Panc1 (cell line): ENCODE measurements around the gene PKNOX2. TPM values are rescaled to one million over a fixed set of nuclear protein-coding genes. Genes with fewer than 3 reads are reported as not detected.

Experiments
- ATAC-seq: fragments of 200-7000 bp; cut with Tn5 transposase; 2 replicates; pipeline ENCODE4 v1.9.1; 2020; ENCODE audit warnings: mild to moderate bottlenecking, moderate library complexity
- BruUV-seq: library from RNA; stranded (reverse); fragments of 400-500 nt; replicated peaks from 2 replicates; lab custom pipeline; 2021; lab: Mats Ljungman, UMichigan
- CTCF ChIA-PET: fragments of 300-600 bp; sonication (Branson Sonifier 250); formaldehyde crosslinking; loops from one replicate; lab custom pipeline; 2022; ENCODE audit warnings: antibody characterized with exemption; lab: Charles Lee
- POLR2A ChIA-PET: fragments of 300-600 bp; sonication (Branson Sonifier 250); formaldehyde crosslinking; loops from one replicate; lab custom pipeline; 2022; ENCODE audit warnings: antibody characterized with exemption; lab: Charles Lee
- DNase-seq: peaks from one replicate; pipeline ENCODE4 v3.0.0-alpha.2; 2010; ENCODE audit warnings: low read depth, low spot score
- H3K27ac ChIP-seq: 2 replicates; pipeline ENCODE4 v1.5.1; 2011; ENCODE audit warnings: mild to moderate bottlenecking, low read length, inconsistent platforms
- H3K27me3 ChIP-seq: fragments of 200-500 bp; sonication (Bioruptor generic); 2 replicates; pipeline ENCODE4 v1.6.0; 2014; ENCODE audit warnings: low read length, inconsistent platforms; ENCODE audit not compliant: control insufficient read depth, insufficient read depth
- H3K36me3 ChIP-seq: fragments of 200-500 bp; sonication (Bioruptor generic); 2 replicates; pipeline ENCODE4 v1.5.1; 2014; ENCODE audit warnings: inconsistent platforms, mild to moderate bottlenecking, low read length, moderate library complexity; ENCODE audit not compliant: control insufficient read depth, insufficient read depth
- H3K4me1 ChIP-seq: 2 replicates; pipeline ENCODE4 v1.5.1; 2011; ENCODE audit warnings: inconsistent platforms, mild to moderate bottlenecking, low read length, moderate library complexity; ENCODE audit not compliant: control insufficient read depth, insufficient read depth
- H3K4me3 ChIP-seq, 2 experiments: 2 replicates each; pipeline ENCODE4 v1.5.1; 2011 to 2012; ENCODE audit warnings: low read depth in 2 of 2, low read length in 2 of 2, mild to moderate bottlenecking in 2 of 2, inconsistent platforms in 1 of 2, moderate library complexity in 1 of 2
- H3K9me3 ChIP-seq: fragments of 200-500 bp; sonication (Bioruptor generic); 2 replicates; pipeline ENCODE4 v1.5.1; 2014; ENCODE audit warnings: low read depth, mild to moderate bottlenecking, inconsistent platforms, low read length, moderate library complexity; ENCODE audit not compliant: control insufficient read depth, insufficient read depth
- CTCF ChIP-seq: fragments of 450-650 bp; IDR thresholded peaks from 2 replicates; pipeline ENCODE4 v1.5.1; 2017; ENCODE audit warnings: mild to moderate bottlenecking
- POLR2AphosphoS5 ChIP-seq: IDR thresholded peaks from 2 replicates; pipeline ENCODE4 v1.6.1; 2012; ENCODE audit warnings: mild to moderate bottlenecking, low read depth, low read length, moderate library complexity
- REST ChIP-seq, 2 experiments: IDR thresholded peaks; 2 replicates each; pipeline ENCODE4 v1.6.1; 2011 to 2012; ENCODE audit warnings: low read depth in 2 of 2, control low read depth in 1 of 2, low read length in 1 of 2, mild to moderate bottlenecking in 1 of 2, moderate library complexity in 1 of 2; ENCODE audit not compliant: insufficient read depth in 1 of 2
- SIN3A ChIP-seq: IDR thresholded peaks from 2 replicates; pipeline ENCODE4 v1.6.1; 2012; ENCODE audit warnings: low read depth, mild to moderate bottlenecking, low read length, moderate library complexity, borderline replicate concordance; ENCODE audit not compliant: insufficient read depth
- TCF7L2 ChIP-seq: IDR thresholded peaks from 2 replicates; pipeline ENCODE4 v1.6.1; 2011; ENCODE audit warnings: mild to moderate bottlenecking, low read depth, low read length, inconsistent platforms
- in situ Hi-C: cut with HindIII; loops from 2 replicates; pipeline ENCODE4 v1.10.0; 2016; ENCODE audit warnings: low sequenced_read_pairs, low pct_unique_long_range_greater_than_20kb
- intact Hi-C: fragments of 100-400 bp; cut with micrococcal nuclease; formaldehyde crosslinking; loops from one replicate; pipeline ENCODE4 v1.10.0; 2022; ENCODE audit not compliant: unreplicated experiment
- total RNA-seq: library from RNA; stranded (reverse); gene quantifications from one replicate; pipeline ENCODE4 v1.2.1, GENCODE V29; 2021; ENCODE audit not compliant: unreplicated experiment

Gene PKNOX2
- total RNA-seq, 1 experiment from 2014 or later, result not detected

GRCh38 chr11:125211191-125211947, 46.8 kb downstream of the PKNOX2 start:
- BruUV-seq, result no TSS peak
- Histone ChIP-seq H3K4me3 (no peak overlapping the region), H3K4me1 (no peaks in the 10 kb centered on the region), H3K36me3 (no peaks in the 10 kb centered on the region), H3K27ac (no peak overlapping the region), H3K9me3 (no peaks in the 10 kb centered on the region), H3K27me3 (peaks cover 29% of the 10 kb centered on the region)
- intact Hi-C loops (no loop called here), in situ Hi-C loops (no loop called here)
- TF ChIP-seq POLR2AphosphoS5 (no peak), REST (IDR thresholded peaks at IDR 0.05; ENCODE audit: insufficient read depth in 1 of 2, low read depth in 2 of 2, low read length in 1 of 2) (no peak), SIN3A (no peak), CTCF (no peak), TCF7L2 (no peak)
- DNase-seq (no peak), ATAC-seq (no peak; the same call in 1 of the 2 replicates)
- ChIA-PET POLR2A (no interaction called here), CTCF (no interaction called here)

GRCh38 chr11:125211948-125212340, 47.4 kb downstream of the PKNOX2 start:
- CTCF ChIA-PET, result no interaction called here
- in situ Hi-C loops, result no loop called here
- no peak overlapping the region for H3K4me3 ChIP-seq
- ATAC-seq (no peak), DNase-seq (no peak)
- intact Hi-C loops, result no loop called here
- TF ChIP-seq TCF7L2 (no peak), SIN3A (no peak), CTCF (no peak), POLR2AphosphoS5 (no peak), REST (IDR thresholded peaks at IDR 0.05; ENCODE audit: insufficient read depth in 1 of 2, low read depth in 2 of 2, low read length in 1 of 2) (no peak)
- H3K4me1 ChIP-seq, result no peaks in the 10 kb centered on the region
- H3K27ac ChIP-seq, result no peak overlapping the region
- H3K36me3 ChIP-seq, result no peaks in the 10 kb centered on the region
- BruUV-seq, result no TSS peak
- POLR2A ChIA-PET, result no interaction called here
- peaks cover 25% of the 10 kb centered on the region for H3K27me3 ChIP-seq
- H3K9me3 ChIP-seq, result no peaks in the 10 kb centered on the region
